C4-2B (cell line): Measurements from ENCODE around the gene AK3.

Source experiments
- H3K27ac ChIP-seq: fragments of 450-650 bp; 2 replicates; pipeline ENCODE4 v1.5.1; 2017
- ZFX ChIP-seq: fragments of 450-650 bp; IDR thresholded peaks from 2 replicates; pipeline ENCODE4 v1.6.1; 2017
- TF ChIP-seq, protein P1 (sequence below): fragments of 450-650 bp; conservative IDR thresholded peaks from 2 replicates; pipeline ENCODE4 v1.5.1; 2017; ENCODE audit warnings: mild to moderate bottlenecking

AK3 gene

DNA sequence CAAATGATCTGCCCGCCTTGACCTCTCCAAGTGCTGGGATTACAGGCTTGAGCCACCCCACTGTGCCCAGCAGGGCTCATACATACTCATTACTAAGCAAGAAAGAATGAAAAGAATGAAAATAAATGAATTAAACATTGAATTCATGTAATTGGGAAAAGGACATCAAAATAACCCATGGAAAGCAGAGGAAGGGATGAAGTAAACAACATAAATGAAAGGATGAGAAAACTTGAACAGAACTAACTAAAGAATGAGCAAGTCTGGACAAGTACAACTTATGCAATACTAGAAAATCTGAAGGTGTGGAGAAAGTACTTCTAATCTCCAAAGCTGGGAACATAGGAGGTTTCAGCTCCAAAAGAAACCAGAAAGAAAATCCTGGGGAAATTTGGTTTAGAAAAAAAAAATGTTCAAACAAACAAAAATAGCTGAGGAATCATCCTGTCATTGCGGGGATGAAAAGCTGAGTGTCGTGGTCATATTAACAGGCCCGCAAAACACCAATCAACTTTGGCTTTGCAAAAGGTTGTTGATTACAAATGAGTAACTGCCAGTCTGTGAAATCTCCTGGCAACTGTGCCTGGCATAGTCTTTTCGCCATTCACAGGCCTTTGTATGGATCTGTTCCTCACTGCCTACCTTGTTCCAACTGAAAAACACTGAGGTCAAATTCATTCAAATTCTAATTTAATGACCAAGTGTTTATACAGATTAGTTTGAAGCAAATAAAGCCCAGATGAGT lies 2.3 kb upstream of the AK3 start:
- no peak overlapping the region for H3K27ac ChIP-seq

DNA sequence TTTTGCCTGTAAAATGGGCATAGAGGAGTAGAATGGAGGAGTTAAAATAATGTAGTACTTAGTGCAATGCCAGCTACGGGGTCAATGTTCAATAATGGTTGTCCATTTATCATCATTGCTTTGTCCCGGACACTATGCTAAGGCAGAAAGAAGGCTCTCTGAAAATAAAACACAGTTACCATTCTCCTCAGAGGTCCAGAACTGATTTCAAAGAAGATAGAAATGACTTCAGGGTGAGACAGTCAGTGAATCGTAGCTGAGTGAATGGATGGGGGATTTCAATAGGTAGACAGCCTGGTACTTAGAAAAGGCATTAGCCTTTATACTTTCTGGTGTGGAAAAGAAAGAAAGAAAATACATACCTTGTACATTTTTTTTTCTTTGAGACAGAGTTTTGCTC lies 1.2 kb upstream of the AK3 start:
- TF ChIP-seq, protein P1, sequence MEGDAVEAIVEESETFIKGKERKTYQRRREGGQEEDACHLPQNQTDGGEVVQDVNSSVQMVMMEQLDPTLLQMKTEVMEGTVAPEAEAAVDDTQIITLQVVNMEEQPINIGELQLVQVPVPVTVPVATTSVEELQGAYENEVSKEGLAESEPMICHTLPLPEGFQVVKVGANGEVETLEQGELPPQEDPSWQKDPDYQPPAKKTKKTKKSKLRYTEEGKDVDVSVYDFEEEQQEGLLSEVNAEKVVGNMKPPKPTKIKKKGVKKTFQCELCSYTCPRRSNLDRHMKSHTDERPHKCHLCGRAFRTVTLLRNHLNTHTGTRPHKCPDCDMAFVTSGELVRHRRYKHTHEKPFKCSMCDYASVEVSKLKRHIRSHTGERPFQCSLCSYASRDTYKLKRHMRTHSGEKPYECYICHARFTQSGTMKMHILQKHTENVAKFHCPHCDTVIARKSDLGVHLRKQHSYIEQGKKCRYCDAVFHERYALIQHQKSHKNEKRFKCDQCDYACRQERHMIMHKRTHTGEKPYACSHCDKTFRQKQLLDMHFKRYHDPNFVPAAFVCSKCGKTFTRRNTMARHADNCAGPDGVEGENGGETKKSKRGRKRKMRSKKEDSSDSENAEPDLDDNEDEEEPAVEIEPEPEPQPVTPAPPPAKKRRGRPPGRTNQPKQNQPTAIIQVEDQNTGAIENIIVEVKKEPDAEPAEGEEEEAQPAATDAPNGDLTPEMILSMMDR = no peak
- TF ChIP-seq ZFX = no peak
- H3K27ac ChIP-seq = no peak overlapping the region

More for the DNA sequence above, 2.3 kb upstream of the AK3 start:
- no peak for TF ChIP-seq ZFX
- TF ChIP-seq, protein P1 = no peak

DNA sequence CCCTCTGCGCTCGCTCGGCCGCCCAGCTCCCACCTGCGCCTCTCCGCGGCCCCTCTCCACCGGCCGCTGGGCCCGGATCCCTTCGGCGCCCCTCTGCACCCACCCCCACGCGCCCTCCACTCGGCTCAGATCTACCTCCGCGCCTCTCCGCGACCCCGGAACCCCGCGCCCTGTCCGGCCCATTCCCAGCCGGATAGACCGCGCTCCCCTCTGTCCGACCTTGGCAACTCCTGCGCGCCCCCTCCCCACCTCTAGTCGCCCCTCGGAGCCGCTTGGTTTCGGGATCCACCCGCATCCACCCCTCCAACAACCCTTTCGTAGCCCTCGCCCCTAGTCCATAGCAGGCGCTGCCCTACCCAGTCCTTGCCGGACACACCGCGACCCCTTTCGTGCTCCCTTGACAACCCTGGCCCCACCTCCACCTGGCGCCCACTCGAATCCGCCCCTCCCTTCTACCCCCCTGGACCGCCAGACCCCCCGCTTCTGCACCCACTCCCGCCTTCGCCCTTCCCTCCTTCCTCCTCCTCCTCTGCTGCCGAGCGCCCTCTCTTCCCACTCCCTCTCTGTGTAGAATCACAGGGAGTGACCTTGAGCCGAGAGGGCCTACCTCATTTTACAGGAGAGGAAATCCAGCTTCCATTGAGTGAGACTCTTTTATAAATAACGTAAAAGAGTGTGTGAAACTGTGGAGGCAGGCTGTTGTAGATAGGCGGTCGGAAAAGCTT lies 525 bp upstream of the AK3 start:
- TF ChIP-seq, protein P1 = peak; percentile 11; the same call in 1 of the 2 replicates
- no peak for TF ChIP-seq ZFX
- peak overlapping the region; percentile 94 for H3K27ac ChIP-seq

DNA sequence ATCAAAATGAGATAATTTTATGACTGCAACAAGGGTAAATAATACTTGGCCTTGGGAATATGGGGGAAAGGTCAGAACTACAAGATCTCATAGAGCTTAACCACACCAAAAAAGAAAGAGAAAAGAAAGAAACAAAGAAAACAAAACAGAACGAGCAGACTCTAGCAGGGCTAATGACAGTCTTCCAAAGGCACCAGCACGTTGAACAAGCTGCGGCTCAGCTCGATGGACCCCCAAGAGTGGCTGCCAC lies 689 bp downstream of the AK3 start:
- TF ChIP-seq ZFX = no peak
- TF ChIP-seq, protein P1 = no peak
- peak overlapping the region; percentile 94 for H3K27ac ChIP-seq

DNA sequence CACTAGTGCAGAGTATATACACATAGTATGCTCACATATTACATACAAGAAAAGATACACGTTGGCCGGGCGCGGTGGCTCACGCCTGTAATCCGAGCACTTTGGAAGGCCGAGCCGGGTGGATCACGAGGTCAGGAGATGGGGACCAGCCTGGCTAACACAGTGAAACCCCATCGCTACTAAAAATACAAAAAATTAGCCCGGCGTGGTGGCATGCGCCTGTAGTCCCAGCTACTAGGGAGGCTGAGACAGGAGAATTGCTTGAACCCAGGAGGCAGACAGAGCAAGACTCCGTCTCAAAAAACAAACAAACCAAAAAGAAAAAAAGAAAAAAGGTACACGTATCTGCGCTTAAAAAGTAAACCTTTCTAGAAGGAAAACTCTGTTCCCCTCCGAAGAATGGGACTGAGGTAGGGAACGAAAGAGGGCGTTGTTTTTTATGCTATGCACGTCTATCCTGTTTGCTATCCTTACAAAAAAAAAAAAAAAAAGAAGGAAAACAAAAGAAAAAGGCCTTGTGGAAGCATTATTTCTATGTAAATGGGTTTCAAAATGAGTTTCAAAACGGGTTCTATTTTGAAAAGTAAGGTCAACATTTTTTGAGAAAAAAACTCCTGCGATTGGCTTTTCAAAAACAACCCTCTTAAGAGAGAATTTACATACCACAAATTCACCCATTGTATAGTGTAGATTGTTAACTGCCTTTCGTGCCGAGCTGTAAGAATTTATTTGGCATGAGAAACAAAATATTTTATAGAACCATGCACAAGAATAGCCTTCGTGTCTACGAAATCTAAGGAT lies 1.2 kb downstream of the AK3 start:
- peak overlapping the region; percentile 94 for H3K27ac ChIP-seq
- TF ChIP-seq, protein P1 = peak; percentile 24
- no peak for TF ChIP-seq ZFX

DNA sequence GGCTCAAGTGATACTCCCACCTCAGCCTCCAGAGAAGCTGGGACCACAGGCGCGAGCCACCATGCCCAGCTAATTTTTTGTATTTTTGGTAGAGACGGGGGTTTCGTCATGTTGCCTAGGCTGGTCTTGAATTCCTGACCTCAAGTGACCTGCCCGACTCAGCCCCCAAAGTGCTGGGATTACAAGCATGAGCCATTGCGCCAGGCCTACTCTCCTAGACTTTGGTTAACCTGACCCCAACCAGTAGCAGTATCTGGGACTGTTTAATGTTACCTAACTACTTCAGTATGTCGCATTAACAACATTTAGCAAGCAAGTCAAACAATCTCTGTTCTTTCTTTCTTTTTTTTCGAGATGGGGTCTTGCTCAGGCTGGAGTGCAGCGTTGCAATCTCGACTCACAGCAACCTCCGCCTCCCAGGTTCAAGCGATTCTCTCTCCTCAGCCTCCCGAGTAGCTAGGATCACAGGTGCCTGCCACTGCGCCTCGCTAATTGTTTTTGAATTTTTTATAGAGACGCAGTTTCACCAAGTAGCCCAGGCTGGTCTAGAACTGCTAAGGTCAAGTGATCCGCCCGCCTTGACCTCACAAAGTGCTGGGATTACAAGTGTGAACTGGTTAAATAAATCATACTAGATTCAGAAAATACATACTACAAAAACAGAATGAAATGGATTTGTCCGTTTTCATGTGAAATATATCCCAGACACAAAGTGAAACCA lies 2.0 kb downstream of the AK3 start:
- TF ChIP-seq, protein P1 = no peak
- TF ChIP-seq ZFX = no peak
- H3K27ac ChIP-seq = peak overlapping the region; percentile 62
